ENCODE results near the gene OSM. TPM values are rescaled to one million over a fixed set of nuclear protein-coding genes. Genes with fewer than 3 reads are reported as not detected.

Gene OSM
- total RNA-seq, 1 donor from 2014 or later, result not detected

- H3K36me3 Mint-ChIP-seq (ENCODE audit: unreplicated experiment), result peaks cover 21% of the 10 kb centered on the region
- H3K4me3 Mint-ChIP-seq (ENCODE audit: unreplicated experiment), result no peak overlapping the region
- no peak overlapping the region for H3K27ac Mint-ChIP-seq (ENCODE audit: unreplicated experiment)
- H3K4me1 Mint-ChIP-seq (ENCODE audit: unreplicated experiment), result peaks cover 22% of the 10 kb centered on the region
- no peaks in the 10 kb centered on the region for H3K27me3 Mint-ChIP-seq (ENCODE audit: unreplicated experiment)
- no peak for DNase-seq (ENCODE audit: extremely low spot score, unreplicated experiment)
- no peak for TF ChIP-seq CTCF (IDR thresholded peaks at IDR 0.05)
- no peaks in the 10 kb centered on the region for H3K9me3 Mint-ChIP-seq (ENCODE audit: unreplicated experiment)
Observed at GRCh38 chr22:30294066-30294465, 27.4 kb upstream of the OSM start.

- no peak overlapping the region for H3K27ac Mint-ChIP-seq (ENCODE audit: unreplicated experiment)
Observed at GRCh38 chr22:30293026-30293425, 26.4 kb upstream of the OSM start.

GRCh38 chr22:30292069-30292970, 25.7 kb upstream of the OSM start:
- peaks cover 31% of the 10 kb centered on the region for H3K4me1 Mint-ChIP-seq (ENCODE audit: unreplicated experiment)
- H3K4me3 Mint-ChIP-seq (ENCODE audit: unreplicated experiment), result no peak overlapping the region
- no peak overlapping the region for H3K27ac Mint-ChIP-seq (ENCODE audit: unreplicated experiment)
- DNase-seq (ENCODE audit: extremely low spot score, unreplicated experiment), result no peak
- no peaks in the 10 kb centered on the region for H3K9me3 Mint-ChIP-seq (ENCODE audit: unreplicated experiment)
- no peak for TF ChIP-seq CTCF (IDR thresholded peaks at IDR 0.05)
- no peaks in the 10 kb centered on the region for H3K27me3 Mint-ChIP-seq (ENCODE audit: unreplicated experiment)
- peaks cover 13% of the 10 kb centered on the region for H3K36me3 Mint-ChIP-seq (ENCODE audit: unreplicated experiment)

More at GRCh38 chr22:30293026-30293425, 26.4 kb upstream of the OSM start:
- no peak overlapping the region for H3K4me3 Mint-ChIP-seq (ENCODE audit: unreplicated experiment)
- peaks cover 28% of the 10 kb centered on the region for H3K4me1 Mint-ChIP-seq (ENCODE audit: unreplicated experiment)
- no peaks in the 10 kb centered on the region for H3K27me3 Mint-ChIP-seq (ENCODE audit: unreplicated experiment)
- peaks cover 16% of the 10 kb centered on the region for H3K36me3 Mint-ChIP-seq (ENCODE audit: unreplicated experiment)
- no peak for DNase-seq (ENCODE audit: extremely low spot score, unreplicated experiment)
- TF ChIP-seq CTCF (IDR thresholded peaks at IDR 0.05), result no peak
- H3K9me3 Mint-ChIP-seq (ENCODE audit: unreplicated experiment), result no peaks in the 10 kb centered on the region

GRCh38 chr22:30291058-30291892, 24.6 kb upstream of the OSM start:
- peaks cover 31% of the 10 kb centered on the region for H3K4me1 Mint-ChIP-seq (ENCODE audit: unreplicated experiment)
- H3K27ac Mint-ChIP-seq (ENCODE audit: unreplicated experiment), result peak overlapping the region; percentile 81
- TF ChIP-seq CTCF (IDR thresholded peaks at IDR 0.05), result no peak
- DNase-seq (ENCODE audit: extremely low spot score, unreplicated experiment), result no peak
- H3K9me3 Mint-ChIP-seq (ENCODE audit: unreplicated experiment), result no peaks in the 10 kb centered on the region
- no peaks in the 10 kb centered on the region for H3K27me3 Mint-ChIP-seq (ENCODE audit: unreplicated experiment)
- no peak overlapping the region for H3K4me3 Mint-ChIP-seq (ENCODE audit: unreplicated experiment)
- peaks cover 5% of the 10 kb centered on the region for H3K36me3 Mint-ChIP-seq (ENCODE audit: unreplicated experiment)
